ENCODE results near the gene PFDN5.

DNA sequence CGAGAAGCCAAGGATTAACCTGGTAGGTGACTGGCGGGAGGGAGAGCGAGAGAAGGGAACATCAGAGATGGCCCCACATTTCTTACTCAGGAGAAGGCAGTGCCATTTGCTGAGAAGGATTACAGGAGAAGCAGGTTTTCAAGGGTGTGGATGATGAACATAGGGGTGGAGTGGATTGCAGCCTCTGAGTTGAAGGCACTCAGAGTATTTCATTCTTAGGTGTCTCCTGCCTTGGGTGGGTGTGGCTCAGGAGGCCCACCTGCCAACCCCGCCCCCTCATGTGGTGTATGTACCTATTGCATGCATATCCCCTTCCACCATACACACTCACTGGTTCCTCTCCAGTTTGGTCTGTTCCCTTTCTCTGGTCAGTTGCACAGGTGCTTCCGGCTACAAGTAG, 20.9 kb upstream of the PFDN5 start:
- TF ChIP-seq, protein P1, sequence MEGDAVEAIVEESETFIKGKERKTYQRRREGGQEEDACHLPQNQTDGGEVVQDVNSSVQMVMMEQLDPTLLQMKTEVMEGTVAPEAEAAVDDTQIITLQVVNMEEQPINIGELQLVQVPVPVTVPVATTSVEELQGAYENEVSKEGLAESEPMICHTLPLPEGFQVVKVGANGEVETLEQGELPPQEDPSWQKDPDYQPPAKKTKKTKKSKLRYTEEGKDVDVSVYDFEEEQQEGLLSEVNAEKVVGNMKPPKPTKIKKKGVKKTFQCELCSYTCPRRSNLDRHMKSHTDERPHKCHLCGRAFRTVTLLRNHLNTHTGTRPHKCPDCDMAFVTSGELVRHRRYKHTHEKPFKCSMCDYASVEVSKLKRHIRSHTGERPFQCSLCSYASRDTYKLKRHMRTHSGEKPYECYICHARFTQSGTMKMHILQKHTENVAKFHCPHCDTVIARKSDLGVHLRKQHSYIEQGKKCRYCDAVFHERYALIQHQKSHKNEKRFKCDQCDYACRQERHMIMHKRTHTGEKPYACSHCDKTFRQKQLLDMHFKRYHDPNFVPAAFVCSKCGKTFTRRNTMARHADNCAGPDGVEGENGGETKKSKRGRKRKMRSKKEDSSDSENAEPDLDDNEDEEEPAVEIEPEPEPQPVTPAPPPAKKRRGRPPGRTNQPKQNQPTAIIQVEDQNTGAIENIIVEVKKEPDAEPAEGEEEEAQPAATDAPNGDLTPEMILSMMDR (IDR thresholded peaks at IDR 0.05): no peak
- TF ChIP-seq POLR2A (IDR thresholded peaks at IDR 0.05): no peak

Data from Peyer's patch (tissue), 4 donors.